Measurements from ENCODE around the gene ARL5B.

Gene ARL5B

GRCh38 chr10:18659819-18660535 is 746 bp downstream of the ARL5B start:
- DNase-seq = peak; percentile 48

- DNase-seq = no peak
Observed at GRCh38 chr10:18660816-18661431, 1.7 kb downstream of the ARL5B start.

- no peak for DNase-seq
Observed at GRCh38 chr10:18664841-18665478, 5.7 kb downstream of the ARL5B start.

GRCh38 chr10:18665815-18666558 is 6.8 kb downstream of the ARL5B start:
- DNase-seq = no peak

- DNase-seq = no peak
Observed at GRCh38 chr10:18666810-18667209, 7.6 kb downstream of the ARL5B start.

- no peak for DNase-seq
Observed at GRCh38 chr10:18668026-18668425, 8.8 kb downstream of the ARL5B start.

- no peak for DNase-seq
Observed at GRCh38 chr10:18675086-18675801, 16.0 kb downstream of the ARL5B start.

- DNase-seq = no peak
Observed at GRCh38 chr10:18680754-18681153, 21.5 kb downstream of the ARL5B start.

- no peak for DNase-seq
Observed at GRCh38 chr10:18681366-18681765, 22.1 kb downstream of the ARL5B start.

GRCh38 chr10:18681971-18682411 is 22.8 kb downstream of the ARL5B start:
- no peak for DNase-seq

- DNase-seq = no peak
Observed at GRCh38 chr10:18683427-18683826, 24.2 kb downstream of the ARL5B start.

- DNase-seq = no peak
Observed at GRCh38 chr10:18684416-18684815, 25.2 kb downstream of the ARL5B start.

GRCh38 chr10:18684953-18685352 is 25.7 kb downstream of the ARL5B start:
- DNase-seq = no peak

- DNase-seq = no peak
Observed at GRCh38 chr10:18685555-18685954, 26.3 kb downstream of the ARL5B start.

GRCh38 chr10:18687195-18687594 is 28.0 kb downstream of the ARL5B start:
- DNase-seq = no peak

GRCh38 chr10:18687706-18688105 is 28.5 kb downstream of the ARL5B start:
- no peak for DNase-seq

- DNase-seq = peak; percentile 5
Observed at GRCh38 chr10:18689498-18689897, 30.3 kb downstream of the ARL5B start.

- DNase-seq = no peak
Observed at GRCh38 chr10:18690541-18690940, 31.3 kb downstream of the ARL5B start.

GRCh38 chr10:18699849-18700840 is 40.9 kb downstream of the ARL5B start:
- DNase-seq = no peak

- DNase-seq = no peak
Observed at GRCh38 chr10:18703521-18703920, 44.3 kb downstream of the ARL5B start.

GRCh38 chr10:18710201-18710653 is 51.0 kb downstream of the ARL5B start:
- DNase-seq = no peak

Data from NCI-H1092 treated with DMSO at 0.1 percent for 48 hours (cell line).